Measurements from ENCODE around the gene PTPRT.

DNA sequence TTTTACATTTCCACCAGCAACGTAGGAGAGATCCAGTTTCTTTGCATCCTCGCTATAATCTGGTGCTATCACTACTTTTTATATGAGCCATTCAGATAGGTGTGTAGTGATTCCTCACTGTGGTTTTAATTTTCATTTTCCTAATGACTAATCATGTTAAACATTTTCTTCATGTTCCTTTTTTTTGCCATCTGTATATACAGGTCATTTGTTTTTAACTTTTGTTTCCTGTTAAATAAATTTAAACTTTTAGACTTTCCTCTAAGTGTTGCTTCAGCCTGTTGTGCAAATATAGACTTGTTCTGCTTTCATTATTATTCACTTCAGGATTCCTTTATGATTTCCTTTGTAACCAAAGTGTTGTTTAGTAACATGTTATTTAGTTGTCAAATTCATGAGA lies 697.4 kb downstream of the PTPRT start:
- TF ChIP-seq CTCF (CRISPR knock-in tag; IDR thresholded peaks at IDR 0.05), result no peak
- TF ChIP-seq THAP11 (CRISPR knock-in tag; IDR thresholded peaks at IDR 0.05), result no peak
